HEK293T (cell line): ENCODE data around the gene TSPAN8.

Experiments
- ARNT ChIP-seq: fragments of 450-650 bp; IDR thresholded peaks from 2 replicates; pipeline ENCODE4 v1.6.1; 2017; ENCODE audit warnings: mild to moderate bottlenecking
- BHLHE40 ChIP-seq: fragments of 450-650 bp; IDR thresholded peaks from 2 replicates; pipeline ENCODE4 v1.6.1; 2016; ENCODE audit warnings: mild to moderate bottlenecking, moderate library complexity, borderline replicate concordance
- ELF4 ChIP-seq: fragments of 450-650 bp; IDR thresholded peaks from 2 replicates; pipeline ENCODE4 v1.6.1; 2017; ENCODE audit warnings: antibody characterized with exemption
- FOXA1 ChIP-seq: fragments of 450-650 bp; IDR thresholded peaks from 2 replicates; pipeline ENCODE4 v1.6.1; 2016; ENCODE audit warnings: mild to moderate bottlenecking
- FOXK2 ChIP-seq: fragments of 450-650 bp; IDR thresholded peaks from 2 replicates; pipeline ENCODE4 v1.6.1; 2016; ENCODE audit warnings: mild to moderate bottlenecking
- FOXM1 ChIP-seq: fragments of 450-650 bp; IDR thresholded peaks from 2 replicates; pipeline ENCODE4 v1.6.1; 2017; ENCODE audit warnings: mild to moderate bottlenecking, borderline replicate concordance
- NFRKB ChIP-seq: fragments of 450-650 bp; IDR thresholded peaks from 2 replicates; pipeline ENCODE4 v1.6.1; 2016; ENCODE audit warnings: mild to moderate bottlenecking, moderate library complexity
- PKNOX1 ChIP-seq: fragments of 450-650 bp; IDR thresholded peaks from 2 replicates; pipeline ENCODE4 v1.6.1; 2016
- SP1 ChIP-seq: fragments of 450-650 bp; IDR thresholded peaks from 2 replicates; pipeline ENCODE4 v1.6.1; 2017
- TARDBP ChIP-seq: fragments of 450-650 bp; IDR thresholded peaks from 2 replicates; pipeline ENCODE4 v1.6.1; 2016

GRCh38 chr12:71187379-71187778 is 29.6 kb upstream of the TSPAN8 start:
- TF ChIP-seq NFRKB, result no peak
- TF ChIP-seq TARDBP, result no peak
- no peak for TF ChIP-seq SP1
- no peak for TF ChIP-seq PKNOX1
- no peak for TF ChIP-seq BHLHE40
- no peak for TF ChIP-seq ELF4
- TF ChIP-seq FOXA1, result no peak
- TF ChIP-seq FOXM1, result no peak
- no peak for TF ChIP-seq FOXK2
- TF ChIP-seq ARNT, result no peak
